GM18861 (cell line): ENCODE measurements around the gene SZRD1.
"Not testable (repeated sequence)": the region's sequence is repeated elsewhere in the genome, so short reads cannot be mapped to it uniquely, and the experiment has no call there.

ENCODE experiments used
- ATAC-seq: cut with Tn5 transposase; IDR thresholded peaks from one replicate; pipeline ENCODE4 v1.9.1; 2021; ENCODE audit not compliant: unreplicated experiment

The SZRD1 gene

GRCh38 chr1:16366722-16367257 is at the start of gene SZRD1:
TSS of gene SZRD1 (plus strand) at chr1:16367242. CDS start at chr1:16367258, 16 bp downstream.
- ATAC-seq = peak; percentile 68

- ATAC-seq = no peak
These were observed 48.5 kb upstream of the SZRD1 start for GRCh38 chr1:16318555-16318954.

- no peak for ATAC-seq
These were observed 45.7 kb upstream of the SZRD1 start for GRCh38 chr1:16321176-16321867.

- ATAC-seq = no peak
These were observed 42.6 kb upstream of the SZRD1 start for GRCh38 chr1:16324456-16324890.

GRCh38 chr1:16326833-16327404 is 40.1 kb upstream of the SZRD1 start:
- no peak for ATAC-seq

- ATAC-seq = no peak
These were observed 32.2 kb upstream of the SZRD1 start for GRCh38 chr1:16334655-16335340.

- ATAC-seq = no peak
These were observed 28.1 kb upstream of the SZRD1 start for GRCh38 chr1:16338961-16339360.

GRCh38 chr1:16340673-16341072 is 26.4 kb upstream of the SZRD1 start:
- ATAC-seq = no peak

- ATAC-seq = no peak
These were observed 24.5 kb upstream of the SZRD1 start for GRCh38 chr1:16342331-16343062.

GRCh38 chr1:16343276-16343675 is 23.8 kb upstream of the SZRD1 start:
- ATAC-seq = not testable (repeated sequence)

- ATAC-seq = no peak
These were observed 18.4 kb upstream of the SZRD1 start for GRCh38 chr1:16348414-16349182.

- ATAC-seq = no peak
These were observed 17.1 kb upstream of the SZRD1 start for GRCh38 chr1:16349847-16350406.

- ATAC-seq = no peak
These were observed 15.5 kb upstream of the SZRD1 start for GRCh38 chr1:16351456-16351993.

- ATAC-seq = peak; percentile 88
These were observed 14.8 kb upstream of the SZRD1 start, which contains the start of gene FBXO42 for GRCh38 chr1:16351994-16352841. TSS of gene FBXO42 (minus strand) at chr1:16352480. CDS start at chr1:16315418, 37,062 bp downstream.

GRCh38 chr1:16352842-16353535 is 14.1 kb upstream of the SZRD1 start:
- no peak for ATAC-seq

- no peak for ATAC-seq
These were observed 12.4 kb upstream of the SZRD1 start for GRCh38 chr1:16354619-16355018.

- ATAC-seq = no peak
These were observed 10.2 kb upstream of the SZRD1 start for GRCh38 chr1:16356867-16357266.

GRCh38 chr1:16365146-16365498 is 1.9 kb upstream of the SZRD1 start:
- not testable (repeated sequence) for ATAC-seq
